AG09309 (cell line): ENCODE results near the gene ZKSCAN1.

Source experiments
- DNase-seq: peaks from one replicate; pipeline ENCODE4 v3.0.0-alpha.2; 2010; ENCODE audit warnings: low read depth
- H3K4me3 ChIP-seq: 2 replicates; pipeline ENCODE4 v1.5.1; 2011; ENCODE audit warnings: mild to moderate bottlenecking, low read depth, low read length, moderate library complexity; ENCODE audit not compliant: control insufficient read depth
- CTCF ChIP-seq: IDR thresholded peaks from 2 replicates; pipeline ENCODE4 v1.5.1; 2011; ENCODE audit warnings: mild to moderate bottlenecking, low read depth, low read length, inconsistent platforms; ENCODE audit not compliant: insufficient read depth, control insufficient read depth; ENCODE audit errors: missing control alignments

The ZKSCAN1 gene

GRCh38 chr7:100077205-100077604 is 61.8 kb downstream of the ZKSCAN1 start:
- TF ChIP-seq CTCF: no peak
- no peak for DNase-seq
- no peak overlapping the region for H3K4me3 ChIP-seq

- no peak for DNase-seq
- TF ChIP-seq CTCF: no peak
- no peak overlapping the region for H3K4me3 ChIP-seq
Measured at GRCh38 chr7:100079024-100079560, 63.7 kb downstream of the ZKSCAN1 start.

- DNase-seq: no peak
- no peak for TF ChIP-seq CTCF
- H3K4me3 ChIP-seq: peak overlapping the region; percentile 99
Measured at GRCh38 chr7:100080907-100081534, 65.6 kb downstream of the ZKSCAN1 start.

GRCh38 chr7:100081535-100082102 is 66.2 kb downstream of the ZKSCAN1 start, which contains the start of gene ZNF3:
TSS of gene ZNF3 (minus strand) at chr7:100081723. CDS start at chr7:100077357, 4,366 bp downstream.
- peak; percentile 97 for DNase-seq
- H3K4me3 ChIP-seq: peak within 1 kb of the TSS; percentile 99
- TF ChIP-seq CTCF: peak; percentile 88

GRCh38 chr7:100082978-100083377 is 67.6 kb downstream of the ZKSCAN1 start:
- DNase-seq: no peak
- H3K4me3 ChIP-seq: no peak overlapping the region
- no peak for TF ChIP-seq CTCF

GRCh38 chr7:100085515-100085914 is 70.1 kb downstream of the ZKSCAN1 start:
- no peak for DNase-seq
- no peak overlapping the region for H3K4me3 ChIP-seq
- no peak for TF ChIP-seq CTCF
